A673 (cell line): ENCODE measurements around the gene KANK3.
"Not testable (repeated sequence)": the region's sequence is repeated elsewhere in the genome, so short reads cannot be mapped to it uniquely, and the experiment has no call there.

Experiments
- CTCF ChIP-seq: fragments of 300-800, 200-600 bp; sonication (generic); conservative IDR thresholded peaks from 2 replicates; pipeline ENCODE4 v1.5.1; 2017; ENCODE audit warnings: low read depth, mild to moderate bottlenecking, antibody characterized with exemption, low read length, moderate library complexity, mixed read lengths
- EZH2 ChIP-seq: fragments of 200-600 bp; sonication (generic); IDR thresholded peaks from 2 replicates; pipeline ENCODE4 v1.6.1; 2017; ENCODE audit warnings: borderline replicate concordance, low read depth, mild to moderate bottlenecking, mixed read lengths, antibody characterized with exemption, low read length; ENCODE audit not compliant: poor library complexity, severe bottlenecking

- TF ChIP-seq CTCF, EZH2: not testable (repeated sequence)
Measured at GRCh38 chr19:8386419-8386818, 43.4 kb upstream of the KANK3 start.
